SIG-M5 treated with dmso at 0.1 percent for 504 hours (cell line): ENCODE data around the gene PDHB.
"Not testable (repeated sequence)": the region's sequence is repeated elsewhere in the genome, so short reads cannot be mapped to it uniquely, and the experiment has no call there.

Experiments
- DNase-seq: peaks from one replicate; lab custom pipeline; 2025; ENCODE audit not compliant: unreplicated experiment; lab: John Stamatoyannopoulos, UW

The PDHB gene

GRCh38 chr3:58440996-58441355 lies 7.3 kb upstream of the PDHB start:
- DNase-seq: not testable (repeated sequence)

- not testable (repeated sequence) for DNase-seq
Observed at GRCh38 chr3:58437276-58437675, 3.6 kb upstream of the PDHB start.

- no peak for DNase-seq
Observed at GRCh38 chr3:58434990-58435389, 1.4 kb upstream of the PDHB start.

- DNase-seq: no peak
Observed at GRCh38 chr3:58434511-58434910, 879 bp upstream of the PDHB start.

- no peak for DNase-seq
Observed at GRCh38 chr3:58434168-58434504, 504 bp upstream of the PDHB start.

GRCh38 chr3:58432905-58433304 lies 727 bp downstream of the PDHB start:
- DNase-seq: no peak

GRCh38 chr3:58429657-58430056 lies 4.0 kb downstream of the PDHB start:
- DNase-seq: no peak

- no peak for DNase-seq
Observed at GRCh38 chr3:58427661-58428361, 5.8 kb downstream of the PDHB start.

GRCh38 chr3:58425782-58426181 lies 7.8 kb downstream of the PDHB start:
- no peak for DNase-seq

- DNase-seq: no peak
Observed at GRCh38 chr3:58424613-58425012, 9.0 kb downstream of the PDHB start.

- no peak for DNase-seq
Observed at GRCh38 chr3:58422756-58423325, 10.8 kb downstream of the PDHB start.

GRCh38 chr3:58421004-58421403 lies 12.6 kb downstream of the PDHB start:
- DNase-seq: no peak

- DNase-seq: no peak
Observed at GRCh38 chr3:58419780-58420507, 13.7 kb downstream of the PDHB start.

GRCh38 chr3:58418227-58418626 lies 15.4 kb downstream of the PDHB start:
- no peak for DNase-seq

GRCh38 chr3:58417075-58417474 lies 16.6 kb downstream of the PDHB start:
- no peak for DNase-seq

- DNase-seq: no peak
Observed at GRCh38 chr3:58416191-58416590, 17.4 kb downstream of the PDHB start.

GRCh38 chr3:58414538-58415197 lies 19.0 kb downstream of the PDHB start:
- DNase-seq: peak; percentile 64

GRCh38 chr3:58411851-58412830 lies 21.5 kb downstream of the PDHB start:
- DNase-seq: no peak

GRCh38 chr3:58411036-58411435 lies 22.6 kb downstream of the PDHB start:
- no peak for DNase-seq

- DNase-seq: no peak
Observed at GRCh38 chr3:58409663-58410062, 24.0 kb downstream of the PDHB start.

- DNase-seq: no peak
Observed at GRCh38 chr3:58408906-58409305, 24.7 kb downstream of the PDHB start.
